Neural progenitor cell (in vitro differentiated cells): ENCODE data around the gene NEDD9. TPM values are rescaled to one million over a fixed set of nuclear protein-coding genes. Genes with fewer than 3 reads are reported as not detected.

ENCODE experiments used
- DNase-seq: peaks from one replicate; pipeline ENCODE4 v3.0.0-alpha.2; 2016; ENCODE audit warnings: low spot score
- H2AFZ ChIP-seq: fragments of 200-600 bp; sonication (generic); replicated peaks from 2 replicates; pipeline ENCODE4 v1.6.1; 2016; ENCODE audit warnings: antibody characterized with exemption
- H3F3A ChIP-seq: fragments of 200-600 bp; sonication (generic); 2 replicates; pipeline ENCODE4 v1.6.1; 2016; ENCODE audit warnings: antibody characterized with exemption, low read depth
- H3K27ac ChIP-seq: fragments of 200-600 bp; sonication (generic); 2 replicates; pipeline ENCODE4 v1.5.1; 2016; ENCODE audit warnings: mild to moderate bottlenecking
- H3K27me3 ChIP-seq: fragments of 200-600 bp; sonication (generic); 2 replicates; pipeline ENCODE4 v1.6.1; 2016; ENCODE audit warnings: mild to moderate bottlenecking, moderate library complexity
- H3K36me3 ChIP-seq: fragments of 200-600 bp; sonication (generic); 2 replicates; pipeline ENCODE4 v1.5.1; 2016
- H3K4me1 ChIP-seq: fragments of 200-600 bp; sonication (generic); 2 replicates; pipeline ENCODE4 v1.6.1; 2016; ENCODE audit warnings: mixed run types
- H3K4me2 ChIP-seq: fragments of 200-600 bp; sonication (generic); 2 replicates; pipeline ENCODE4 v1.6.1; 2016
- H3K4me3 ChIP-seq: fragments of 200-600 bp; sonication (generic); 2 replicates; pipeline ENCODE4 v1.5.1; 2016
- H3K79me2 ChIP-seq: fragments of 200-600 bp; sonication (generic); 2 replicates; pipeline ENCODE4 v1.6.1; 2016; ENCODE audit warnings: low read depth
- H3K9ac ChIP-seq: fragments of 200-600 bp; sonication (generic); 2 replicates; pipeline ENCODE4 v1.6.1; 2016
- H3K9me3 ChIP-seq: fragments of 200-600 bp; sonication (generic); 2 replicates; pipeline ENCODE4 v1.5.1; 2016; ENCODE audit warnings: low read depth
- H4K20me1 ChIP-seq: fragments of 200-600 bp; sonication (generic); 2 replicates; pipeline ENCODE4 v1.6.1; 2016; ENCODE audit warnings: low read depth
- H3K27ac Mint-ChIP-seq: 3 replicates; pipeline ENCODE4 v1.8.0; 2021; ENCODE audit warnings: mixed read lengths
- H3K27me3 Mint-ChIP-seq: 2 replicates; pipeline ENCODE4 v1.8.0; 2022; ENCODE audit warnings: low read depth, mild to moderate bottlenecking, inconsistent platforms, moderate library complexity, mixed read lengths; ENCODE audit not compliant: insufficient read depth
- H3K36me3 Mint-ChIP-seq: 3 replicates; pipeline ENCODE4 v1.8.0; 2021; ENCODE audit warnings: mixed read lengths
- H3K4me1 Mint-ChIP-seq: 3 replicates; pipeline ENCODE4 v1.8.0; 2021; ENCODE audit warnings: mixed read lengths
- H3K4me3 Mint-ChIP-seq: 3 replicates; pipeline ENCODE4 v1.8.0; 2021; ENCODE audit warnings: mild to moderate bottlenecking, moderate library complexity, mixed read lengths
- H3K9me3 Mint-ChIP-seq: 3 replicates; pipeline ENCODE4 v1.8.0; 2020; ENCODE audit warnings: mixed read lengths
- EZH2 ChIP-seq: fragments of 200-600 bp; sonication (generic); IDR thresholded peaks from 2 replicates; pipeline ENCODE4 v1.6.1; 2017; ENCODE audit warnings: antibody characterized with exemption, mild to moderate bottlenecking, moderate library complexity
- EZH2phosphoT487 ChIP-seq: fragments of 200-600 bp; sonication (generic); IDR thresholded peaks from 2 replicates; pipeline ENCODE4 v1.6.1; 2017; ENCODE audit warnings: antibody characterized with exemption
- total RNA-seq: library from RNA; depleted of rRNA; stranded (reverse); fragments of >200 nt; gene quantifications from 2 replicates; pipeline ENCODE4 v1.2.3, GENCODE V29; 2015; ENCODE audit warnings: low replicate concordance
- TF ChIP-seq, protein P1 (sequence below): fragments of 200-600 bp; sonication (generic); IDR thresholded peaks from 2 replicates; pipeline ENCODE4 v1.5.1; 2017; ENCODE audit warnings: antibody characterized with exemption, mild to moderate bottlenecking

NEDD9 gene
- total RNA-seq, 1 donor from 2014 or later, result 4.9 TPM

- Histone ChIP-seq H4K20me1 (no peaks in the 10 kb centered on the region), H3K36me3 (no peaks in the 10 kb centered on the region), H3K9ac (no peak overlapping the region), H3K9me3 (no peaks in the 10 kb centered on the region), H3K27ac (peak overlapping the region; percentile 84), H3K27me3 (no peaks in the 10 kb centered on the region), H3K79me2 (no peaks in the 10 kb centered on the region), H3K4me2 (peak overlapping the region; percentile 43), H3F3A (peaks cover 42% of the 10 kb centered on the region), H3K4me1 (peaks cover 48% of the 10 kb centered on the region), H2AFZ (no peak overlapping the region), H3K4me3 (peak overlapping the region; percentile 0)
- peak overlapping the region; percentile 76 for H3K4me3 Mint-ChIP-seq
- H3K27ac Mint-ChIP-seq, result peak overlapping the region; percentile 90
- H3K36me3 Mint-ChIP-seq, result peaks cover 66% of the 10 kb centered on the region
- peak; percentile 54 for DNase-seq
- peaks cover 65% of the 10 kb centered on the region for H3K4me1 Mint-ChIP-seq
- peaks cover 5% of the 10 kb centered on the region for H3K27me3 Mint-ChIP-seq
- TF ChIP-seq EZH2phosphoT487 (no peak), EZH2 (no peak)
- TF ChIP-seq, protein P1, sequence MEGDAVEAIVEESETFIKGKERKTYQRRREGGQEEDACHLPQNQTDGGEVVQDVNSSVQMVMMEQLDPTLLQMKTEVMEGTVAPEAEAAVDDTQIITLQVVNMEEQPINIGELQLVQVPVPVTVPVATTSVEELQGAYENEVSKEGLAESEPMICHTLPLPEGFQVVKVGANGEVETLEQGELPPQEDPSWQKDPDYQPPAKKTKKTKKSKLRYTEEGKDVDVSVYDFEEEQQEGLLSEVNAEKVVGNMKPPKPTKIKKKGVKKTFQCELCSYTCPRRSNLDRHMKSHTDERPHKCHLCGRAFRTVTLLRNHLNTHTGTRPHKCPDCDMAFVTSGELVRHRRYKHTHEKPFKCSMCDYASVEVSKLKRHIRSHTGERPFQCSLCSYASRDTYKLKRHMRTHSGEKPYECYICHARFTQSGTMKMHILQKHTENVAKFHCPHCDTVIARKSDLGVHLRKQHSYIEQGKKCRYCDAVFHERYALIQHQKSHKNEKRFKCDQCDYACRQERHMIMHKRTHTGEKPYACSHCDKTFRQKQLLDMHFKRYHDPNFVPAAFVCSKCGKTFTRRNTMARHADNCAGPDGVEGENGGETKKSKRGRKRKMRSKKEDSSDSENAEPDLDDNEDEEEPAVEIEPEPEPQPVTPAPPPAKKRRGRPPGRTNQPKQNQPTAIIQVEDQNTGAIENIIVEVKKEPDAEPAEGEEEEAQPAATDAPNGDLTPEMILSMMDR, result no peak
- peaks cover 5% of the 10 kb centered on the region for H3K9me3 Mint-ChIP-seq
Observed at GRCh38 chr6:11197175-11197536, 35.3 kb downstream of the NEDD9 start.

DNA sequence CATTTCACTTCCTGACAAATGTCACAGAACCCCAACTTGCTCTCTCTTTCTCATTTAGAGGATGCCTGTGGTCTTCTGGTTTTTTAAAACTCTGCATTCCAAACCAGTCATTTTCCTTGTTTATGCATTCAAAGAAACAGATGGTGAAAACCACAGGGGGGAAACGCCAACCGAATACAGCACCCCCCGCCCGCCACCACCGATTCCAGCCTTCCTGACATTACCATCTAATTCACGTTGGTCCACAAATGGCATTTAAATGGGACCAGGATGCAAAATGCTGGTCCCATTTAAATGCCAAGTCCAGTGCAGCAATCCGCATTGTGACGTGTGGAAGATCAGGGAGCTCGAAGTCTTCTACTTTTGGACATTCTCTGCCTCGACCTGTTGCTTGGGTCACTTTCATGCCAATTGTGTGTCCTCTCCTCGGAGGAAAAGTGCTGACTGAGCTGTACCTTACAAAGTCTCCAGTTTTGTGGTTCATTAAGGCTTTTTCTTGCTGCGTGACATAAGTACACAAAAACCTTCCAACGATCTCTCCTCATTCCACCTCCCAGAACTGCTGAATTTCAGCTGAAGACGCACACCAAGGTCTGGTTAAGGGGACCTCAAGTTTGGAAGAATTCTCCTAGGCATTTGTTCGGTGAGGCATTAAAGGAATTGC is 35.8 kb downstream of the NEDD9 start:
- no peak overlapping the region for H3K9ac ChIP-seq
- no peak overlapping the region for H2AFZ ChIP-seq
- peaks cover 47% of the 10 kb centered on the region for H3F3A ChIP-seq
- TF ChIP-seq EZH2 (no peak), EZH2phosphoT487 (no peak)
- TF ChIP-seq, protein P1, result no peak
- no peaks in the 10 kb centered on the region for H3K36me3 ChIP-seq
- H3K4me1 ChIP-seq, result peaks cover 48% of the 10 kb centered on the region
- H3K9me3 Mint-ChIP-seq, result peaks cover 5% of the 10 kb centered on the region
- H3K4me3 Mint-ChIP-seq, result peak overlapping the region; percentile 76
- peak overlapping the region; percentile 43 for H3K4me2 ChIP-seq
- H3K9me3 ChIP-seq, result no peaks in the 10 kb centered on the region
- H3K4me3 ChIP-seq, result peak overlapping the region; percentile 0
- peaks cover 5% of the 10 kb centered on the region for H3K27me3 Mint-ChIP-seq
- H4K20me1 ChIP-seq, result no peaks in the 10 kb centered on the region
- peaks cover 67% of the 10 kb centered on the region for H3K36me3 Mint-ChIP-seq
- H3K27ac ChIP-seq, result peak overlapping the region; percentile 84
- H3K27me3 ChIP-seq, result no peaks in the 10 kb centered on the region
- peak; percentile 31 for DNase-seq
- H3K27ac Mint-ChIP-seq, result peak overlapping the region; percentile 90
- peaks cover 60% of the 10 kb centered on the region for H3K4me1 Mint-ChIP-seq
- no peaks in the 10 kb centered on the region for H3K79me2 ChIP-seq

DNA sequence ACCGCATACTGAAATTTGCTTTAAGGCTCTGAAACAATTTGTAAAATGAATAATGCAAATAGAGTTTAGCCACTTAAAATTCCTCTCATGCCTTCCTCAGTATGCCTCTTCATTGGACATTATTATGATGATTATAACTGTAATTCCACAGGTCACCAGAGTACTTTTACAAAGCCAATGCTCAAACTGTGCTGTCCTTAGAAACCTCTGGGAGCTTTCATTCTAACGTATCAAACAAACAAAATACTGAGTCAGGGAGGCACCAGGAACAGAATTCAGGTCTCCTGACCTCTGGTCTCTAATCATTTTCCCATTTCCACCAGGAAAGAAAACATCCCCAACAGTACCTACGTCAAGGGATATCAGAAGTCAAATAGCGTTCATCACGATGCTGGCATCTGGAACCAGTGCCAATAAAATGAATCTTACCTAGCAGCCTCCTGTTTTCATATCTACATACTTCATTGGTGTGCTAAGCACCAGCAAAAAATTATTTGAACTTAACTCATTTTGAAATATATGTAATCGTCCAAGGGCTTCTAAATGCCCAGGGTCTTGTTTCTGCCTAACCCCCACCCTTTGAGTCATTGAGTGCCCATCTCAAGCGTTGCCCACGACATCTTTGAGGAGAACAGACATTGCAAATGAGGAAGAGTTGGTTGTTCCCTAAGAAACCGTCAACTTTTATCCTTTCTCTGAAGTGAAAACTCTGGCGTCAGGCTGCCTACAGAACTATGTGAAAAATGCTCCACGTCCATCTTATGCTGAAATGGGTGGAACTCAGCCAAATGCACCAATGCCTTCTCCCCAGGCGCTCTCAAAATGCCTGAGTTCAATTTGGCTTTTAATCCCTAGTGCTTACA is 37.9 kb downstream of the NEDD9 start:
- no peak for TF ChIP-seq EZH2phosphoT487
- TF ChIP-seq, protein P1, result no peak
- TF ChIP-seq EZH2, result no peak
- Histone ChIP-seq H4K20me1 (no peaks in the 10 kb centered on the region), H3F3A (peaks cover 48% of the 10 kb centered on the region), H3K4me3 (no peak overlapping the region), H3K9me3 (no peaks in the 10 kb centered on the region), H3K9ac (no peak overlapping the region), H3K4me2 (no peak overlapping the region), H3K79me2 (no peaks in the 10 kb centered on the region), H3K27ac (no peak overlapping the region), H3K36me3 (no peaks in the 10 kb centered on the region), H2AFZ (no peak overlapping the region), H3K4me1 (peaks cover 49% of the 10 kb centered on the region), H3K27me3 (no peaks in the 10 kb centered on the region)
- Mint-ChIP-seq H3K27ac (peak overlapping the region; percentile 72), H3K4me3 (no peak overlapping the region), H3K9me3 (peaks cover 5% of the 10 kb centered on the region), H3K4me1 (peaks cover 47% of the 10 kb centered on the region), H3K36me3 (peaks cover 69% of the 10 kb centered on the region), H3K27me3 (peaks cover 3% of the 10 kb centered on the region)
- peak; percentile 44 for DNase-seq
